ENCODE measurements around the gene MCC.

- TF ChIP-seq, protein P1, sequence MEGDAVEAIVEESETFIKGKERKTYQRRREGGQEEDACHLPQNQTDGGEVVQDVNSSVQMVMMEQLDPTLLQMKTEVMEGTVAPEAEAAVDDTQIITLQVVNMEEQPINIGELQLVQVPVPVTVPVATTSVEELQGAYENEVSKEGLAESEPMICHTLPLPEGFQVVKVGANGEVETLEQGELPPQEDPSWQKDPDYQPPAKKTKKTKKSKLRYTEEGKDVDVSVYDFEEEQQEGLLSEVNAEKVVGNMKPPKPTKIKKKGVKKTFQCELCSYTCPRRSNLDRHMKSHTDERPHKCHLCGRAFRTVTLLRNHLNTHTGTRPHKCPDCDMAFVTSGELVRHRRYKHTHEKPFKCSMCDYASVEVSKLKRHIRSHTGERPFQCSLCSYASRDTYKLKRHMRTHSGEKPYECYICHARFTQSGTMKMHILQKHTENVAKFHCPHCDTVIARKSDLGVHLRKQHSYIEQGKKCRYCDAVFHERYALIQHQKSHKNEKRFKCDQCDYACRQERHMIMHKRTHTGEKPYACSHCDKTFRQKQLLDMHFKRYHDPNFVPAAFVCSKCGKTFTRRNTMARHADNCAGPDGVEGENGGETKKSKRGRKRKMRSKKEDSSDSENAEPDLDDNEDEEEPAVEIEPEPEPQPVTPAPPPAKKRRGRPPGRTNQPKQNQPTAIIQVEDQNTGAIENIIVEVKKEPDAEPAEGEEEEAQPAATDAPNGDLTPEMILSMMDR (IDR thresholded peaks at IDR 0.05; ENCODE audit: insufficient read depth, low read length, poor library complexity, severe bottlenecking): no peak
- TF ChIP-seq EZH2phosphoT487 (conservative IDR thresholded peaks at IDR 0.05; ENCODE audit: low read length): no peak
Observed at GRCh38 chr5:113038136-113038535, 450.1 kb downstream of the MCC start.
